ENCODE results near the gene CAPZB.
"Not testable (repeated sequence)": the region's sequence is repeated elsewhere in the genome, so short reads cannot be mapped to it uniquely, and the experiment has no call there.

CAPZB gene

GRCh38 chr1:19485362-19486187 is at the start of gene CAPZB:
CAPZB (minus strand) TSS chr1:19485539; CDS start chr1:19485438, 101 bp downstream.
- Histone ChIP-seq H3K36me3 (ENCODE audit: control insufficient read depth, low read depth, low read length) (no peaks in the 10 kb centered on the region), H3K27me3 (ENCODE audit: control insufficient read depth, insufficient read depth, low read length) (no peaks in the 10 kb centered on the region), H3K9me3 (ENCODE audit: control insufficient read depth, low read depth, low read length) (no peaks in the 10 kb centered on the region)

GRCh38 chr1:19534281-19534680 is 48.9 kb upstream of the CAPZB start:
- Histone ChIP-seq H3K4me3 (ENCODE audit: low read length) (no peak overlapping the region), H3K4me1 (ENCODE audit: control insufficient read depth, low read depth, low read length) (no peaks in the 10 kb centered on the region), H3K9me3 (ENCODE audit: control insufficient read depth, low read depth, low read length) (peaks cover 6% of the 10 kb centered on the region), H3K27me3 (ENCODE audit: control insufficient read depth, insufficient read depth, low read length) (no peaks in the 10 kb centered on the region), H3K27ac (ENCODE audit: low read length) (no peak overlapping the region), H3K36me3 (ENCODE audit: control insufficient read depth, low read depth, low read length) (no peaks in the 10 kb centered on the region), H3K9ac (ENCODE audit: low read length) (no peak overlapping the region)

More at GRCh38 chr1:19485362-19486187, at the start of gene CAPZB:
- Histone ChIP-seq H3K4me3 (ENCODE audit: low read length) (peak within 1 kb of the TSS; percentile 89), H3K4me1 (ENCODE audit: control insufficient read depth, low read depth, low read length) (peaks cover 39% of the 10 kb centered on the region), H3K9ac (ENCODE audit: low read length) (peak within 1 kb of the TSS; percentile 86), H3K27ac (ENCODE audit: low read length) (peak within 1 kb of the TSS; percentile 81)

DNA sequence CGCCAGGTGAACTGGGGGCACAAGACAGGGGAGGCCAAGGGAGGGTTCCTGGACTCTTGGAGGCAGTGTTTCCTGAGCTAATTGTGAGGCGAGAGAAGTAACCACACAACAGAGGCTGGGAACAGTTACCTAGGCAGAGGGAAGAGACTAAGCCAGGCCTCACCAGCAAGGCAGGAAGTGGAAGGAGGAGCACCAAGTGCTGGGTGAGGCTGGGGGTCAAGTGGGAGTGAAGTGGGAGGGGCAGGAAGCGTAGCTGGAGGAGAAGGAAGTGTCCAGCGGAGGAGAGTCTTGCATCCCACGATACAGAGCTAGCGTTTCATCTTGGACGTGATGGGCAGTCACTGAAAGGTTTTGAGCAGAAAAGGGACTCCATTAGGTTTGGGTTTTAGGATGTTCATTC is 48.3 kb upstream of the CAPZB start:
- Histone ChIP-seq H3K4me3 (ENCODE audit: low read length) (no peak overlapping the region), H3K27me3 (ENCODE audit: control insufficient read depth, insufficient read depth, low read length) (no peaks in the 10 kb centered on the region), H3K27ac (ENCODE audit: low read length) (no peak overlapping the region), H3K9me3 (ENCODE audit: control insufficient read depth, low read depth, low read length) (peaks cover 6% of the 10 kb centered on the region), H3K36me3 (ENCODE audit: control insufficient read depth, low read depth, low read length) (no peaks in the 10 kb centered on the region), H3K4me1 (ENCODE audit: control insufficient read depth, low read depth, low read length) (no peaks in the 10 kb centered on the region), H3K9ac (ENCODE audit: low read length) (no peak overlapping the region)

GRCh38 chr1:19532519-19532918 is 47.2 kb upstream of the CAPZB start:
- Histone ChIP-seq H3K27me3 (ENCODE audit: control insufficient read depth, insufficient read depth, low read length) (no peaks in the 10 kb centered on the region), H3K4me3 (ENCODE audit: low read length) (no peak overlapping the region)

DNA sequence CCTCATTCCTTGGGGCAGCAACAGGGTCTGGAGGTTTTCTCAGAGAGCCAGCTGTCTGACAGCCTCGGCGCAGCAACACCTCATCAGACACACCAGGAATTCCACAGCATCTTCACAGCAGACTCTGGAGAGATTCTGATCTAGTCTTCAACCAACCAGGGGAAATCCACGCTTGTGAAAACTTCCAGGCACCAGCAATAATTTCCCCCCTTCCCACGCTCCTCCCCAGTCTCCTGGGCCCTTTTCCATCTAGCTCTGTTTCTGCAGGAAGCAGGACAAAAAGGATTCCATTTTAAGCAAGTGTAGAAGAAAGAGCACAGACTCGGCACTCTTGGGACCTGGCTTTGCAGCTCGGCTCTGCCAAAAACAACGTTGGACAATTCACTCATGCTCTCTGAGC is 44.3 kb upstream of the CAPZB start:
- Histone ChIP-seq H3K27me3 (ENCODE audit: control insufficient read depth, insufficient read depth, low read length) (no peaks in the 10 kb centered on the region), H3K9me3 (ENCODE audit: control insufficient read depth, low read depth, low read length) (no peaks in the 10 kb centered on the region), H3K27ac (ENCODE audit: low read length) (no peak overlapping the region), H3K36me3 (ENCODE audit: control insufficient read depth, low read depth, low read length) (no peaks in the 10 kb centered on the region), H3K9ac (ENCODE audit: low read length) (no peak overlapping the region), H3K4me1 (ENCODE audit: control insufficient read depth, low read depth, low read length) (no peaks in the 10 kb centered on the region), H3K4me3 (ENCODE audit: low read length) (no peak overlapping the region)

More at GRCh38 chr1:19532519-19532918, 47.2 kb upstream of the CAPZB start:
- Histone ChIP-seq H3K9ac (ENCODE audit: low read length) (no peak overlapping the region), H3K9me3 (ENCODE audit: control insufficient read depth, low read depth, low read length) (peaks cover 6% of the 10 kb centered on the region), H3K36me3 (ENCODE audit: control insufficient read depth, low read depth, low read length) (no peaks in the 10 kb centered on the region), H3K27ac (ENCODE audit: low read length) (no peak overlapping the region), H3K4me1 (ENCODE audit: control insufficient read depth, low read depth, low read length) (no peaks in the 10 kb centered on the region)

- no peak overlapping the region for H3K27ac ChIP-seq (ENCODE audit: low read length)
- H3K27me3 ChIP-seq (ENCODE audit: control insufficient read depth, insufficient read depth, low read length): no peaks in the 10 kb centered on the region
- H3K9me3 ChIP-seq (ENCODE audit: control insufficient read depth, low read depth, low read length): no peaks in the 10 kb centered on the region
- H3K4me1 ChIP-seq (ENCODE audit: control insufficient read depth, low read depth, low read length): no peaks in the 10 kb centered on the region
- no peaks in the 10 kb centered on the region for H3K36me3 ChIP-seq (ENCODE audit: control insufficient read depth, low read depth, low read length)
- no peak overlapping the region for H3K9ac ChIP-seq (ENCODE audit: low read length)
- no peak overlapping the region for H3K4me3 ChIP-seq (ENCODE audit: low read length)
Measured at GRCh38 chr1:19528438-19528837, 43.1 kb upstream of the CAPZB start.

DNA sequence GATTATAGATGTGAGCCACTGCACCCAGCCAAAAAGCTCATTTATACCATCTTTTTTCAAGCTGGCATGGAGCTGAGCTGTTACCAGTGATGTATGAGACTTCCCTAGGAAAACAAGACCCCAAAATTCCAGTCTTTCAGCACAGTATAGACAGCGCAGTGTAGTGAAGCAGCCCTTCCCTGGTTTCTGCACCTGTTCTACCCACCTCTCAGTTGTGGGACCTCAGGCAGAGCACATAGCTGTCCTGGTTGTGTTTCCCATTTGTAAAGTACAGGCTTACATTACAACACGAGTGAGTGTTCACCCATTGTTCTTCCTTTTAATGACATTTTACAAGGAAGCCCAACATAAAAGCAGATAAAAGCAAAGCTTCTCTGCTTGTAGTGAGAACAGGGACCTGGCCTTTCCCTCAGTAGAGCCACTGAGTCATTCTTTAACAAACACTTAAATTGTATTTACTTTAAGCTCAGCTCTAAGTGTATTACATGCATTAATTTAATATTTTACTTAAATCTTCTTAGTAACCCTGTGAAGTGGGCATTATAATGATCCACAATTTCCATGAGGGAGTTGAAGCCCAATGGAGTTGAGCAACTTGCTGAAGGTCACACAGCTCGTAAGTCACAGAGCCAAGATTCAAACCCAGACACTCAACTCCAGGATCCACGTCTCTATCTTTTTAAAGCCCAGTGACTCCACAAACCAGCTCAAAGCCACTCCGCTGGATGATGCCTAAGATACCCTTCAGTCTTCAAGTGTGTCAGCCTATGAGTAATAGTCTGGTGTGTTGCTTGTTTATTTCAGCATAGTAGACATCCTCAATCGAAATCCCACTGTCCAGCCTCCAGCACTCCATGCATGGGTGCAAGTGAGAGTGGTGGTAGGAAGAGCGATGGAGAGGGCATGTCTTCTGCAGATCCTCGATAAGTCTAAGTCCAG is 40.5 kb upstream of the CAPZB start:
- no peaks in the 10 kb centered on the region for H3K4me1 ChIP-seq (ENCODE audit: control insufficient read depth, low read depth, low read length)
- no peak overlapping the region for H3K27ac ChIP-seq (ENCODE audit: low read length)
- no peak overlapping the region for H3K4me3 ChIP-seq (ENCODE audit: low read length)
- H3K36me3 ChIP-seq (ENCODE audit: control insufficient read depth, low read depth, low read length): no peaks in the 10 kb centered on the region
- no peak overlapping the region for H3K9ac ChIP-seq (ENCODE audit: low read length)
- no peaks in the 10 kb centered on the region for H3K27me3 ChIP-seq (ENCODE audit: control insufficient read depth, insufficient read depth, low read length)
- H3K9me3 ChIP-seq (ENCODE audit: control insufficient read depth, low read depth, low read length): no peaks in the 10 kb centered on the region

GRCh38 chr1:19524791-19525190 is 39.5 kb upstream of the CAPZB start:
- H3K36me3 ChIP-seq (ENCODE audit: control insufficient read depth, low read depth, low read length): no peaks in the 10 kb centered on the region
- H3K27ac ChIP-seq (ENCODE audit: low read length): no peak overlapping the region
- no peaks in the 10 kb centered on the region for H3K9me3 ChIP-seq (ENCODE audit: control insufficient read depth, low read depth, low read length)
- H3K4me3 ChIP-seq (ENCODE audit: low read length): no peak overlapping the region
- no peaks in the 10 kb centered on the region for H3K27me3 ChIP-seq (ENCODE audit: control insufficient read depth, insufficient read depth, low read length)
- no peak overlapping the region for H3K9ac ChIP-seq (ENCODE audit: low read length)
- no peaks in the 10 kb centered on the region for H3K4me1 ChIP-seq (ENCODE audit: control insufficient read depth, low read depth, low read length)

DNA sequence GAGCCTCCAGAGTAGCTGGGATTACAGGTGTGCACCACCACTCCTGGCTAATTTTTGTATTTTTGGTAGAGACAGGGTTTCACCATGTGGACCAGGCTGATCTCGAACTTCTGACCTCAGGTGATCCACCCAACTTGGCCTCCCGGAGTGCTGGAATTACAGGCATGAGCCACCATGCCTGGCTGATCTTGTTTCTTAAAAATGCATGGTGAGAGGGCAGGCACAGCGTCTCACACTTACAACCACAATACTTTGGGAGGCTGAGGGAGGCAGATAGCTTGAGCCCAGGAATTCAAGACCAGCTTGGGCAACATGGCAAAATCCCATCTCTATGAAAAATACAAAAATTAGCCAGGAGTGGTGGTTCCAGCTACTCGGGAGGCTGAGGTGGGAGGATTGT is 37.2 kb upstream of the CAPZB start:
- not testable (repeated sequence) for H3K4me1 ChIP-seq (ENCODE audit: control insufficient read depth, low read depth, low read length); H3K27ac ChIP-seq (ENCODE audit: low read length); H3K4me3 ChIP-seq (ENCODE audit: low read length); H3K36me3 ChIP-seq (ENCODE audit: control insufficient read depth, low read depth, low read length); H3K9ac ChIP-seq (ENCODE audit: low read length); H3K27me3 ChIP-seq (ENCODE audit: control insufficient read depth, insufficient read depth, low read length); H3K9me3 ChIP-seq (ENCODE audit: control insufficient read depth, low read depth, low read length)

GRCh38 chr1:19521411-19521810 is 36.1 kb upstream of the CAPZB start:
- H3K27ac ChIP-seq (ENCODE audit: low read length): no peak overlapping the region
- H3K4me1 ChIP-seq (ENCODE audit: control insufficient read depth, low read depth, low read length): no peaks in the 10 kb centered on the region
- H3K9me3 ChIP-seq (ENCODE audit: control insufficient read depth, low read depth, low read length): no peaks in the 10 kb centered on the region
- no peak overlapping the region for H3K9ac ChIP-seq (ENCODE audit: low read length)
- no peak overlapping the region for H3K4me3 ChIP-seq (ENCODE audit: low read length)
- no peaks in the 10 kb centered on the region for H3K27me3 ChIP-seq (ENCODE audit: control insufficient read depth, insufficient read depth, low read length)
- no peaks in the 10 kb centered on the region for H3K36me3 ChIP-seq (ENCODE audit: control insufficient read depth, low read depth, low read length)

- Histone ChIP-seq H3K36me3 (ENCODE audit: control insufficient read depth, low read depth, low read length) (no peaks in the 10 kb centered on the region), H3K27me3 (ENCODE audit: control insufficient read depth, insufficient read depth, low read length) (no peaks in the 10 kb centered on the region), H3K4me3 (ENCODE audit: low read length) (no peak overlapping the region), H3K9me3 (ENCODE audit: control insufficient read depth, low read depth, low read length) (no peaks in the 10 kb centered on the region), H3K27ac (ENCODE audit: low read length) (no peak overlapping the region), H3K9ac (ENCODE audit: low read length) (no peak overlapping the region), H3K4me1 (ENCODE audit: control insufficient read depth, low read depth, low read length) (no peaks in the 10 kb centered on the region)
Measured at GRCh38 chr1:19517017-19517416, 31.7 kb upstream of the CAPZB start.

Measured in iPS-18a (cell line).